Spinal cord (tissue), 10 donors: Measurements from ENCODE around the gene IGFBP2. TPM values are rescaled to one million over a fixed set of nuclear protein-coding genes. Genes with fewer than 3 reads are reported as not detected.
"Not testable (repeated sequence)": the region's sequence is repeated elsewhere in the genome, so short reads cannot be mapped to it uniquely, and the experiment has no call there.

Source experiments
- DNase-seq, 6 donors: peaks; one replicate each; pipeline versions ENCODE4 v3.0.0 to v3.0.0-alpha.2; 2013 to 2015; ENCODE audit warnings: low spot score in 6 of 6, low read depth in 4 of 6
- H3K27ac ChIP-seq: one replicate; pipeline ENCODE4 v1.5.1; 2013; ENCODE audit warnings: low read depth, low read length, control low read depth
- H3K27me3 ChIP-seq: one replicate; pipeline ENCODE4 v1.6.1; 2013; ENCODE audit warnings: low read length; ENCODE audit not compliant: control insufficient read depth, insufficient read depth
- H3K36me3 ChIP-seq: one replicate; pipeline ENCODE4 v1.6.1; 2013; ENCODE audit warnings: low read length; ENCODE audit not compliant: control insufficient read depth, insufficient read depth
- H3K4me1 ChIP-seq: one replicate; pipeline ENCODE4 v1.6.1; 2013; ENCODE audit warnings: low read length; ENCODE audit not compliant: control insufficient read depth, insufficient read depth
- H3K4me3 ChIP-seq: one replicate; pipeline ENCODE4 v1.5.1; 2013; ENCODE audit warnings: low read depth, low read length, control low read depth
- H3K9me3 ChIP-seq: one replicate; pipeline ENCODE4 v1.6.1; 2013; ENCODE audit warnings: low read length; ENCODE audit not compliant: control insufficient read depth, insufficient read depth
- WGBS: methylation state at CpG from one replicate; pipeline ENCODE4 v1.1.5; 2013; ENCODE audit warnings: missing lambda C conversion rate; ENCODE audit not compliant: insufficient coverage; 5-methylcytosine and 5-hydroxymethylcytosine counted together
- polyA plus RNA-seq, 2 donors: library from polyadenylated mRNA; unstranded; fragments of 120-200 nt; gene quantifications; one replicate each; pipeline ENCODE4 v1.2.1, GENCODE V29; 2013; ENCODE audit not compliant: insufficient read length in 2 of 2
- total RNA-seq, 2 donors: library from RNA; depleted of rRNA in 1 of 2; stranded (reverse); fragments of 120-200 nt in 1 of 2; fragments of >200 nt in 1 of 2; gene quantifications; one replicate each; pipeline versions ENCODE4 v1.2.3 to v1.2.4, GENCODE V29; 2013 to 2014
- donor health status: healthy.

IGFBP2 gene
- total and polyA plus RNA-seq, 4 donors: 176 to 741 (median 225) TPM

GRCh38 chr2:216596236-216596979, 36.8 kb upstream of the IGFBP2 start:
- Histone ChIP-seq H3K4me1 (no peaks in the 10 kb centered on the region), H3K27me3 (no peaks in the 10 kb centered on the region), H3K36me3 (no peaks in the 10 kb centered on the region), H3K27ac (no peak overlapping the region), H3K9me3 (no peaks in the 10 kb centered on the region), H3K4me3 (no peak overlapping the region)
- WGBS: 30% methylated on average over 2 of the region's 8 CpGs
- peak in 2 of 6 donors; percentile 67 to 72 for DNase-seq

GRCh38 chr2:216596980-216597509, 36.2 kb upstream of the IGFBP2 start:
- H3K27ac ChIP-seq: no peak overlapping the region
- no peaks in the 10 kb centered on the region for H3K27me3 ChIP-seq
- no peaks in the 10 kb centered on the region for H3K36me3 ChIP-seq
- DNase-seq: peak in 2 of 6 donors; percentile 54 to 64
- no CpG with 5 or more reads among the region's 5 CpGs for WGBS
- H3K4me3 ChIP-seq: no peak overlapping the region
- H3K9me3 ChIP-seq: no peaks in the 10 kb centered on the region
- no peaks in the 10 kb centered on the region for H3K4me1 ChIP-seq

GRCh38 chr2:216597825-216598224, 35.4 kb upstream of the IGFBP2 start:
- 83% methylated on average over 1 of the region's 7 CpGs for WGBS
- not testable (repeated sequence) for H3K36me3 ChIP-seq, H3K9me3 ChIP-seq, H3K4me3 ChIP-seq, H3K27me3 ChIP-seq, H3K4me1 ChIP-seq, H3K27ac ChIP-seq, DNase-seq

- H3K9me3 ChIP-seq: no peaks in the 10 kb centered on the region
- no peak overlapping the region for H3K4me3 ChIP-seq
- WGBS: 90% methylated on average over 9 of the region's 12 CpGs
- H3K4me1 ChIP-seq: peaks cover 5% of the 10 kb centered on the region
- no peaks in the 10 kb centered on the region for H3K27me3 ChIP-seq
- no peaks in the 10 kb centered on the region for H3K36me3 ChIP-seq
- no peak for DNase-seq
- H3K27ac ChIP-seq: no peak overlapping the region
These were observed 31.4 kb upstream of the IGFBP2 start for GRCh38 chr2:216601632-216602409.

- Histone ChIP-seq H3K4me1 (peaks cover 9% of the 10 kb centered on the region), H3K27me3 (peaks cover 2% of the 10 kb centered on the region), H3K4me3 (no peak overlapping the region), H3K9me3 (no peaks in the 10 kb centered on the region), H3K36me3 (no peaks in the 10 kb centered on the region), H3K27ac (no peak overlapping the region)
- peak in 1 of 6 donors; percentile 45 for DNase-seq
- WGBS: 64% methylated on average over 3 of the region's 9 CpGs
These were observed 30.0 kb upstream of the IGFBP2 start for GRCh38 chr2:216603010-216603883.

- H3K36me3 ChIP-seq: no peaks in the 10 kb centered on the region
- H3K9me3 ChIP-seq: no peaks in the 10 kb centered on the region
- H3K27me3 ChIP-seq: peaks cover 2% of the 10 kb centered on the region
- no peak overlapping the region for H3K4me3 ChIP-seq
- no peak for DNase-seq
- WGBS: no CpG with 5 or more reads among the region's 3 CpGs
- no peak overlapping the region for H3K27ac ChIP-seq
- H3K4me1 ChIP-seq: peaks cover 9% of the 10 kb centered on the region
These were observed 29.4 kb upstream of the IGFBP2 start for GRCh38 chr2:216603884-216604245.

- DNase-seq: no peak
- H3K27ac ChIP-seq: no peak overlapping the region
- H3K4me3 ChIP-seq: no peak overlapping the region
- H3K27me3 ChIP-seq: peaks cover 2% of the 10 kb centered on the region
- no peaks in the 10 kb centered on the region for H3K36me3 ChIP-seq
- peaks cover 9% of the 10 kb centered on the region for H3K4me1 ChIP-seq
- no peaks in the 10 kb centered on the region for H3K9me3 ChIP-seq
These were observed 28.8 kb upstream of the IGFBP2 start for GRCh38 chr2:216604458-216604857.

- H3K4me3 ChIP-seq: no peak overlapping the region
- H3K36me3 ChIP-seq: no peaks in the 10 kb centered on the region
- peaks cover 2% of the 10 kb centered on the region for H3K27me3 ChIP-seq
- H3K27ac ChIP-seq: no peak overlapping the region
- WGBS: 13% methylated on average over 14 of the region's 20 CpGs
- peaks cover 9% of the 10 kb centered on the region for H3K4me1 ChIP-seq
- peak in 2 of 6 donors; percentile 75 to 82 for DNase-seq
- H3K9me3 ChIP-seq: no peaks in the 10 kb centered on the region
These were observed 26.5 kb upstream of the IGFBP2 start for GRCh38 chr2:216606551-216607276.

- Histone ChIP-seq H3K36me3 (no peaks in the 10 kb centered on the region), H3K4me1 (peaks cover 9% of the 10 kb centered on the region), H3K4me3 (no peak overlapping the region), H3K9me3 (no peaks in the 10 kb centered on the region), H3K27ac (no peak overlapping the region), H3K27me3 (peaks cover 2% of the 10 kb centered on the region)
- no peak for DNase-seq
- WGBS: 81% methylated on average over 10 of the region's 10 CpGs
These were observed 26.0 kb upstream of the IGFBP2 start for GRCh38 chr2:216607277-216607560.
